HepG2 (cell line): ENCODE data around the gene PPOX. TPM values are rescaled to one million over a fixed set of nuclear protein-coding genes. Genes with fewer than 3 reads are reported as not detected.

Source experiments
- ATAD3A ChIP-seq: sonication (generic); formaldehyde crosslinking; IDR thresholded peaks from 2 replicates; pipeline ENCODE4 v1.4.0; 2020; ENCODE audit warnings: missing genetic modification reagents
- CCDC6 ChIP-seq: sonication (generic); formaldehyde crosslinking; IDR thresholded peaks from 2 replicates; pipeline ENCODE4 v1.8.1; 2022; ENCODE audit warnings: mild to moderate bottlenecking, missing genetic modification reagents, moderate library complexity
- CHCHD3 ChIP-seq: sonication (generic); formaldehyde crosslinking; IDR thresholded peaks from 2 replicates; pipeline ENCODE4 v1.8.0; 2022; ENCODE audit warnings: mild to moderate bottlenecking, missing genetic modification reagents, moderate library complexity
- FOXK1 ChIP-seq: sonication (generic); formaldehyde crosslinking; IDR thresholded peaks from 2 replicates; pipeline ENCODE4 v1.4.0; 2020; ENCODE audit warnings: low read depth, missing genetic modification reagents, borderline replicate concordance
- GATA4 ChIP-seq: sonication (generic); IDR thresholded peaks from 2 replicates; pipeline ENCODE4 v1.6.1; 2016; ENCODE audit warnings: antibody characterized with exemption, low read depth, borderline replicate concordance
- HNRNPUL1 ChIP-seq: fragments of 200-400 bp; formaldehyde crosslinking; IDR thresholded peaks from 2 replicates; pipeline ENCODE4 v1.6.1; 2017; ENCODE audit warnings: low read depth, mild to moderate bottlenecking, low read length, moderate library complexity
- KLF16 ChIP-seq, 2 experiments: sonication (generic) in 1 of 2; formaldehyde crosslinking in 1 of 2; IDR thresholded peaks; 2 replicates each; pipeline versions ENCODE4 v1.6.1 to v1.8.0; 2016 to 2023; ENCODE audit warnings: missing genetic modification reagents in 2 of 2, missing compliant biosample characterization in 1 of 2
- KLF9 ChIP-seq: IDR thresholded peaks from 2 replicates; pipeline ENCODE4 v1.6.1; 2016; ENCODE audit warnings: low read depth
- RBFOX2 ChIP-seq: fragments of 200-400 bp; formaldehyde crosslinking; IDR thresholded peaks from 2 replicates; pipeline ENCODE4 v1.6.1; 2017; ENCODE audit warnings: low read depth, mild to moderate bottlenecking, low read length
- RORA ChIP-seq: sonication (generic); formaldehyde crosslinking; IDR thresholded peaks from 2 replicates; pipeline ENCODE4 v1.5.0; 2020; ENCODE audit warnings: mild to moderate bottlenecking, missing genetic modification reagents, moderate library complexity
- RXRA ChIP-seq: sonication (generic); formaldehyde crosslinking; IDR thresholded peaks from 2 replicates; pipeline ENCODE4 v1.5.1; 2020; ENCODE audit warnings: missing genetic modification reagents
- SMAD9 ChIP-seq: sonication (generic); formaldehyde crosslinking; IDR thresholded peaks from 2 replicates; pipeline ENCODE4 v1.5.1; 2020; ENCODE audit warnings: mild to moderate bottlenecking, missing genetic modification reagents
- SOX6 ChIP-seq, 2 experiments: fragments of 450-650 bp in 1 of 2; sonication (generic) in 1 of 2; formaldehyde crosslinking in 1 of 2; IDR thresholded peaks; 2 replicates each; pipeline versions ENCODE4 v1.4.0 to v1.6.1; 2017 to 2020; ENCODE audit warnings: antibody characterized with exemption in 1 of 2, mild to moderate bottlenecking in 1 of 2, missing genetic modification reagents in 1 of 2
- SP1 ChIP-seq, 2 experiments: fragments of 450-650 bp in 1 of 2; sonication (generic) in 1 of 2; formaldehyde crosslinking in 1 of 2; IDR thresholded peaks; 2 replicates each; pipeline versions ENCODE4 v1.4.0 to v1.6.1; 2016 to 2020; ENCODE audit warnings: missing genetic modification reagents in 1 of 2
- SRF ChIP-seq: IDR thresholded peaks from 2 replicates; pipeline ENCODE4 v1.6.1; 2011; ENCODE audit warnings: mild to moderate bottlenecking, low read depth, low read length, moderate library complexity
- SSRP1 ChIP-seq: IDR thresholded peaks from 2 replicates; pipeline ENCODE4 v1.6.1; 2016; ENCODE audit warnings: control low read depth
- STAG1 ChIP-seq: sonication (generic); formaldehyde crosslinking; IDR thresholded peaks from 2 replicates; pipeline ENCODE4 v1.4.0; 2020; ENCODE audit warnings: missing genetic modification reagents
- U2AF1 ChIP-seq: fragments of 200-400 bp; formaldehyde crosslinking; optimal IDR thresholded peaks from 2 replicates; pipeline ENCODE3; 2017; ENCODE audit warnings: mild to moderate bottlenecking, low read depth, low read length
- ZNF3 ChIP-seq: IDR thresholded peaks from 2 replicates; pipeline ENCODE4 v1.7.0; 2017; ENCODE audit warnings: inconsistent platforms
- ZNF510 ChIP-seq: sonication (generic); formaldehyde crosslinking; IDR thresholded peaks from 2 replicates; pipeline ENCODE4 v1.4.0; 2020; ENCODE audit warnings: low read depth, mild to moderate bottlenecking, missing genetic modification reagents
- ZNF782 ChIP-seq: sonication (generic); formaldehyde crosslinking; IDR thresholded peaks from 2 replicates; pipeline ENCODE4 v1.4.0; 2020; ENCODE audit warnings: missing genetic modification reagents, mild to moderate bottlenecking, borderline replicate concordance
- ZNF891 ChIP-seq: sonication (generic); formaldehyde crosslinking; IDR thresholded peaks from 2 replicates; pipeline ENCODE4 v1.5.0; 2020; ENCODE audit warnings: mild to moderate bottlenecking, missing genetic modification reagents
- ZSCAN20 ChIP-seq: sonication (generic); formaldehyde crosslinking; IDR thresholded peaks from 2 replicates; pipeline ENCODE4 v1.4.0; 2020; ENCODE audit warnings: missing genetic modification reagents, mild to moderate bottlenecking, borderline replicate concordance
- polyA plus RNA-seq, 8 experiments: library from polyadenylated mRNA; depleted of rRNA in 3 of 8; stranded (reverse) in 7 of 8; unstranded in 1 of 8; fragments of >200 nt; fragmentation: Illumina TruSeq in 4 of 8; extraction: Trizol in 4 of 8; gene quantifications; 2 replicates each; pipeline versions ENCODE4 v1.2.1 to v1.2.3, GENCODE V29; 2011 to 2016; ENCODE audit warnings: low read depth in 4 of 8, missing spikeins in 1 of 8, mixed read lengths in 1 of 8; ENCODE audit not compliant: insufficient read depth in 1 of 8
- total RNA-seq, 5 experiments: library from RNA; depleted of rRNA; stranded (reverse); fragments of >200 nt; fragmentation: Illumina TruSeq; extraction: Trizol; gene quantifications; 2 replicates each; pipeline ENCODE4 v1.2.3, GENCODE V29; 2016; ENCODE audit warnings: low read depth in 1 of 5
- TF ChIP-seq, protein P1 (sequence below): sonication (generic); formaldehyde crosslinking; IDR thresholded peaks from 2 replicates; pipeline ENCODE4 v1.5.0; 2020; ENCODE audit warnings: mild to moderate bottlenecking, missing genetic modification reagents, moderate library complexity
- TF ChIP-seq, protein P2 (sequence below): IDR thresholded peaks from 2 replicates; pipeline ENCODE4 v1.6.1; 2016; ENCODE audit warnings: missing genetic modification reagents, missing compliant biosample characterization
- TF ChIP-seq, protein P3 (sequence below): sonication (generic); formaldehyde crosslinking; IDR thresholded peaks from 2 replicates; pipeline ENCODE4 v1.4.0; 2020; ENCODE audit warnings: missing genetic modification reagents, borderline replicate concordance

The PPOX gene
- total and polyA plus RNA-seq, 2 of the 13 experiments (the other 11 are each of a cell fraction or from before 2014, with no cell fraction given) = 15.5 to 27.7 TPM

DNA sequence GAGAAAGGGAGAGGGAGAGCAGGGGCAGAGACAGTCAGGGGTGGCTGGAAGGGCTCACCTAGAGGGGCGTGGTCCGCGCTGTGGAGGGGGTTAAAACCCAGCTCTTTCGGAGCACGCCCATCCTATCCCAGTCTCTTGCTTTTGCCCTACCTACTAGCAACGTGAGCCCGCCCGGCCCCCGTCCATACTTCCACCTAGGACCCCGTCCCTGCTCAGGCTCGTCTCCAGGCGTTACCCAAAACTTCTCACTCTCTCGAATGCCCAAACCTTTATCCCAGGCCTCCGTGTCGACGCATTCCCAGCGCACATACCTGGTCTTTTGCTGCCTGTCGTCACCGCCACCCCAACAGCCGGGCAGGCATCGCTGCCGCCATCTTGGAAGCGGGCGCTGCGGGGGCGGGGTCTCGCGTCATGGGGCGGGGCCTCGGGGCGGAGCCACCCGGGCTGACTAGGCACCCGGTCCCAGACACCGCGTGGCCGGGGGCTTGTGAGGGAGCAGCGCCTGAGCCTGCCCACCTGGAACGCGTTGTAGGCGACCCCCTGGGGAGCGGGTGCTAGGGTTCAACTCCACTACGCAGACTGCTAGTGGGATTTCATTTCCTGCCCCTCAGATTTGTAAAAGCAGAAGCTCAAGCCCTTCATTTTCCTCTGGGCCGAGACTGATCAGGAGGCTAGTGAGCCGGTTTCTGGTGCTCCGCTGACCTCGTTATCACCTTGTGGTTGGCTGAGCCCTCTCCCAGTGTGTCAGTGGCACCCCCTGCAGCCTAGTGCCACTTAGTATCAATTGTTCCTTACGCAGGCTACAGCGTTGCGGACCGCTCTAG lies 11.1 kb downstream of the PPOX start, which contains the start of gene B4GALT3 (continued):
- TF ChIP-seq, protein P1, sequence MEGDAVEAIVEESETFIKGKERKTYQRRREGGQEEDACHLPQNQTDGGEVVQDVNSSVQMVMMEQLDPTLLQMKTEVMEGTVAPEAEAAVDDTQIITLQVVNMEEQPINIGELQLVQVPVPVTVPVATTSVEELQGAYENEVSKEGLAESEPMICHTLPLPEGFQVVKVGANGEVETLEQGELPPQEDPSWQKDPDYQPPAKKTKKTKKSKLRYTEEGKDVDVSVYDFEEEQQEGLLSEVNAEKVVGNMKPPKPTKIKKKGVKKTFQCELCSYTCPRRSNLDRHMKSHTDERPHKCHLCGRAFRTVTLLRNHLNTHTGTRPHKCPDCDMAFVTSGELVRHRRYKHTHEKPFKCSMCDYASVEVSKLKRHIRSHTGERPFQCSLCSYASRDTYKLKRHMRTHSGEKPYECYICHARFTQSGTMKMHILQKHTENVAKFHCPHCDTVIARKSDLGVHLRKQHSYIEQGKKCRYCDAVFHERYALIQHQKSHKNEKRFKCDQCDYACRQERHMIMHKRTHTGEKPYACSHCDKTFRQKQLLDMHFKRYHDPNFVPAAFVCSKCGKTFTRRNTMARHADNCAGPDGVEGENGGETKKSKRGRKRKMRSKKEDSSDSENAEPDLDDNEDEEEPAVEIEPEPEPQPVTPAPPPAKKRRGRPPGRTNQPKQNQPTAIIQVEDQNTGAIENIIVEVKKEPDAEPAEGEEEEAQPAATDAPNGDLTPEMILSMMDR (CRISPR knock-in tag) = peak; percentile 78
- TF ChIP-seq FOXK1 (CRISPR knock-in tag) = peak; percentile 23; the same call in 1 of the 2 replicates
- peak; percentile 86; the same call in 1 of the 2 replicates for TF ChIP-seq ZNF891
- TF ChIP-seq KLF16 (CRISPR knock-in tag; IDR thresholded peaks at IDR 0.05) = peak in 1 of 2 experiments; percentile 82; a peak in 1 of 4 replicates
- TF ChIP-seq, protein P2, sequence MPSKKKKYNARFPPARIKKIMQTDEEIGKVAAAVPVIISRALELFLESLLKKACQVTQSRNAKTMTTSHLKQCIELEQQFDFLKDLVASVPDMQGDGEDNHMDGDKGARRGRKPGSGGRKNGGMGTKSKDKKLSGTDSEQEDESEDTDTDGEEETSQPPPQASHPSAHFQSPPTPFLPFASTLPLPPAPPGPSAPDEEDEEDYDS (CRISPR knock-in tag) = peak; percentile 70
- TF ChIP-seq RXRA = peak; percentile 71
- peak; percentile 86 for TF ChIP-seq RBFOX2
- 0 out of 2 replicates have a peak, but pooled peaks have one; percentile 72 for TF ChIP-seq CHCHD3 (CRISPR knock-in tag)
- peak; percentile 87; the same call in 1 of the 2 replicates for TF ChIP-seq ZNF782 (CRISPR knock-in tag)
- TF ChIP-seq SSRP1 (CRISPR knock-in tag) = 0 out of 2 replicates have a peak, but pooled peaks have one; percentile 55
- no peak for TF ChIP-seq RORA
- no peak for TF ChIP-seq CCDC6 (CRISPR knock-in tag)
- TF ChIP-seq GATA4 = peak; percentile 59; the same call in 1 of the 2 replicates
- peak; percentile 62 for TF ChIP-seq STAG1
- TF ChIP-seq SMAD9 (CRISPR knock-in tag) = 0 out of 2 replicates have a peak, but pooled peaks have one; percentile 43
- no peak for TF ChIP-seq SRF
- TF ChIP-seq U2AF1 = peak; percentile 64
- TF ChIP-seq HNRNPUL1 = no peak
- no peak for TF ChIP-seq ZNF3 (CRISPR knock-in tag)
- peak; percentile 91 for TF ChIP-seq ZNF510 (CRISPR knock-in tag)
- TF ChIP-seq, protein P3, sequence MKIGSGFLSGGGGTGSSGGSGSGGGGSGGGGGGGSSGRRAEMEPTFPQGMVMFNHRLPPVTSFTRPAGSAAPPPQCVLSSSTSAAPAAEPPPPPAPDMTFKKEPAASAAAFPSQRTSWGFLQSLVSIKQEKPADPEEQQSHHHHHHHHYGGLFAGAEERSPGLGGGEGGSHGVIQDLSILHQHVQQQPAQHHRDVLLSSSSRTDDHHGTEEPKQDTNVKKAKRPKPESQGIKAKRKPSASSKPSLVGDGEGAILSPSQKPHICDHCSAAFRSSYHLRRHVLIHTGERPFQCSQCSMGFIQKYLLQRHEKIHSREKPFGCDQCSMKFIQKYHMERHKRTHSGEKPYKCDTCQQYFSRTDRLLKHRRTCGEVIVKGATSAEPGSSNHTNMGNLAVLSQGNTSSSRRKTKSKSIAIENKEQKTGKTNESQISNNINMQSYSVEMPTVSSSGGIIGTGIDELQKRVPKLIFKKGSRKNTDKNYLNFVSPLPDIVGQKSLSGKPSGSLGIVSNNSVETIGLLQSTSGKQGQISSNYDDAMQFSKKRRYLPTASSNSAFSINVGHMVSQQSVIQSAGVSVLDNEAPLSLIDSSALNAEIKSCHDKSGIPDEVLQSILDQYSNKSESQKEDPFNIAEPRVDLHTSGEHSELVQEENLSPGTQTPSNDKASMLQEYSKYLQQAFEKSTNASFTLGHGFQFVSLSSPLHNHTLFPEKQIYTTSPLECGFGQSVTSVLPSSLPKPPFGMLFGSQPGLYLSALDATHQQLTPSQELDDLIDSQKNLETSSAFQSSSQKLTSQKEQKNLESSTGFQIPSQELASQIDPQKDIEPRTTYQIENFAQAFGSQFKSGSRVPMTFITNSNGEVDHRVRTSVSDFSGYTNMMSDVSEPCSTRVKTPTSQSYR = peak; percentile 8; the same call in 1 of the 2 replicates
- 0 out of 2 replicates have a peak, but pooled peaks have one; percentile 41 for TF ChIP-seq ZSCAN20 (CRISPR knock-in tag)
- TF ChIP-seq KLF9 (CRISPR knock-in tag) = peak; percentile 72; the same call in 1 of the 2 replicates
- no peak for TF ChIP-seq SOX6 (IDR thresholded peaks at IDR 0.05)
- TF ChIP-seq SOX6 (CRISPR knock-in tag; IDR thresholded peaks at IDR 0.05) = peak; percentile 83
- no peak for TF ChIP-seq ATAD3A (CRISPR knock-in tag)
- TF ChIP-seq SP1 (IDR thresholded peaks at IDR 0.05) = no peak
- TF ChIP-seq SP1 (CRISPR knock-in tag; IDR thresholded peaks at IDR 0.05) = peak; percentile 97
